Hippocampal formation (tissue), 2 donors: ENCODE results near the gene PCYT1A.
"Not testable (repeated sequence)": the region's sequence is repeated elsewhere in the genome, so short reads cannot be mapped to it uniquely, and the experiment has no call there.

Source experiments
- DNase-seq, 2 donors: peaks; one replicate each; lab custom pipeline; 2025; lab: John Stamatoyannopoulos, UW

PCYT1A gene

DNA sequence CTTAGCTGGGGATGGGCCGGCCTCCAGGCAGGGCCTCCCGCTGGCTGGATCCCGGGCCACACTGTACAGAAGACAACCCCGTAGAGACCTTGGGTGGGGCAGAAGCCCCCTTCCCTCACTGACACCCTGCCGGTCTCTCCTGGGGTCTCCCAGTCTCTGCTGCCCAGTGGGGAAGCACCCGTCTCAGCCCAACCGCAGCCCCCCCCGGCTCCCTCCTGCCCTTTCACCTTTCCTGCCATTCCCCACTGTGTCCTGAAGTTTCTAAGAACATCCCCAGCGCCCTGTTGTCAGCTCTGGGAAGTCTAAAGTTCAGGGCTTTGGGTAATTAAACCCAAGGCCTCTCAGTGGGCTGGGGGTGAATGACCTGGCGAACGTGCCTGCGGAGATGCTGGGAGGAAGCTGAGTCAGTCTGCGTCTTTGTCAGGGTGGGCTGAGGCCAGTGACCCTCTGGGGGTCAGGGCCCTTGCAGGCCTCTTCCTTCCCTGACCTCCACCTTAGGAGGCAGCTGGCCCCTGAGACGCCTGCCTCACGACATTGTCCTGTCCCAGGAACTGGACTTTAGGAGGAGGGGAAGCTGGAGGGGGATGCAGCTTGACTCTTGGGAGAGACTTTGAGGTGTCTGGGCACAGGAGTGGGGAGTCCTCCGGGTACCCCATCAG, 72.6 kb downstream of the PCYT1A start:
- no peak for DNase-seq

DNA sequence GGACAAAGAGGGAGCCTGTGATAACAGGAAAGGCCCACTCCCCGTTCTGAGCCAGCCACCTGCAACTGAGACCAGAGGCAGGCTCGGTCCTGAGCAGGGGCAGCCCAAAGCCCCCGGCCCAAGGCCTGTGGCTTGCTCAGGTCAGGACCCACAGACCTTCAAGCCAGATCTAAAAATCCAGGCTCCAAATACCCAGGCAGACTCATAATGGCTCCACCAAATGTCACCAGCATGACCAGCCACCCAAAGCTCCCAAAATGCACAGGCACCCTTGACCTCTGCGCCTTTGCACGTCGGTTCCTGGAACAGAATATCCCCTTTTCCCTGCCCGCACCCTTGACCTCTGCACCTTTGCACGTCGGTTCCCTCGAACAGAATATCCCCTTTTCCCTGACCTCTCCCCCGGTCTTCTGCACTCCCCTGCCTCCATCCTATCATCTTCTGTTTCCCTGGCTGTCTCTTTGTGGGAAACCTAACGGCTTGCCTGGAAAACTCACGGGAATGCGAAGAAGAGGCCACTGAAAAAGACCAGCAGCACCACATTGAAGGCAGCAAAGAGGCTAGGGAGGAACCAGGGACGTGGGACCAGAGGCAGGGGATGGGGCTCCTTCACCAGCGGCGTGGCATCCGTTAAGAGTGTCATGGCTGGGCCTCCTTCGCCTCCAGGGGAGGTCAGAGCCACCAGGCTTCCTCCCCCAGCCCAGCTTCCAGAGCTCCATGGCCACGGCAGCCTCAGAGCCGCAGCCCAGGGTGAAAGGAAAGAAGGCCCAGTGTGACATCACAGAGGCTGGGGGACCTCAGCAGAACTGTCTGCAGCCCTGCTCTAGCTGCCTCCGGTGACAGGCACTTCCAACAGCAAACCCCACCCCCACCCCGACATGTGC, 76.6 kb downstream of the PCYT1A start, which contains the start of gene ZDHHC19:
ZDHHC19 (minus strand) TSS at position 728 of the 884 bp plus-strand sequence; CDS start at position 643, 85 bp downstream.
- no peak for DNase-seq

DNA sequence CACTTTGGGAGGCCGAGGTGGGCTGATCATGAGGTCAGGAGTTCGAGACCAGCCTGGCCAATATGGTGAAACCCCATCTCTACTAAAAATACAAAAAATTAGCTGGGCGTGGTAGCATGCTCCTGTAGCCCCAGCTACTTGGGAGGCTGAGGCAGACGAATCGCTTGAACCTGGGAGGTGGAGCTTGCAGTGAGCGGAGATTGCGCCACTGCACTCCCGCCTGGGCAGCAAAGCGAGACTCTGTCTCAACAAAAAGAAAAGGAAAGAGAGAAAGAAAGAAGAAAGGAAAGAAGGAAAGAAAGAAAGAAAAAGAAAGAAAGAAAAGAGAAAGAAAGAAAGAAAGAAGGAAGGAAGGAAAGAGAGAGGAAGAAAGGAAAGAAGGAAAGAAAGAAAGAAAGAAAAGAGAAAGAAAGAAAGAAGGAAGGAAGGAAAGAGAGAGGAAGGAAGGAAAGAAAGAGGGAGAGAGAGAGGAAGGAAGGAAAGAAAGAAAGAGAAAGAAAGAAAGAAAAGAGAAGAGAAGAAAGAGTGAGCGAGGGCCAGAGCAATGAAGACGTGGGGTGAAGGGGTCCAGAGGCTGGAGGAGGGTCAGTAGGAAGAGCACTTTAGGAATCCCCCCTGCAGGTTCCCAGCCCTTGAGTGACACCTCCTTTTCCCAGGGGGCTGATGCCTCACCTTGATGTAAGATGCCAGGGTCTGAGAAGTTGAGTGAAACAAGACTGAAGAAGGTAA, 77.4 kb downstream of the PCYT1A start:
- DNase-seq: not testable (repeated sequence)

DNA sequence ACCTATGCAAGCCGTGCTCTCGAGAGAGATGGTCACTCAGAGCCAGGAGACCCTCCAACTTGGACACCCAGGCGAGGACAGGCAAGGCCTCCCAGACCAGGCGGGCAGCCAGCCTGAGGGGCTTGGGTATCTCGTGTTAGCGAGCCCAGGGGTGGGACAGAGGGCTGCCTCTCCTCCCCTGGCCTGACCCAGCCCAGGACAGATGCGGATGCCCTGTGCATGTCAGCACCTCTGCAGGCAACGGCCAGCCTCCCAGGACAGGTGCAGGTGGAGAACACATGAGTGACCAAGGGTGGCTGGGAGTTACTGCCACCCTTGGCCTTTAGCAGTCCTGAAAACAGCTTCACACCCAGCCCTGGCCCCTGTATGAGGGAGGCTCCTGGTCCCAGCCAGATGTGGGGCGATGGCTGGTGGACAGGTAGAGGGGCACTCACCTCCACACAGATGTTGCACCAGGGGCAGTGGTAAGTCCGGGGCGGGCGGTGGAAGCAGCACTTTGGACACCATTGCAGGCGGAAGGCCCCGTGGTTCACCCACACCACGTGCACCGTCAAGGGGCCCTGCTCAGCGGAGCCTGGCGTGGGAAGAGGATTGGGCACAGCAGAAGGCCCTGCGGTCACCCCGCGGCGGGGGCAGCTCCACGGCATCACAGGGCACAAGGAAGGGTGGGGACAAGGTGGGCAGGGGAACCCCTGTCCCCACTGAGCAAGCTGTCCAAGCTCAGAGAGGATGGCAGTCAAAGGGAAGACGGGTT, 78.4 kb downstream of the PCYT1A start:
- no peak for DNase-seq

DNA sequence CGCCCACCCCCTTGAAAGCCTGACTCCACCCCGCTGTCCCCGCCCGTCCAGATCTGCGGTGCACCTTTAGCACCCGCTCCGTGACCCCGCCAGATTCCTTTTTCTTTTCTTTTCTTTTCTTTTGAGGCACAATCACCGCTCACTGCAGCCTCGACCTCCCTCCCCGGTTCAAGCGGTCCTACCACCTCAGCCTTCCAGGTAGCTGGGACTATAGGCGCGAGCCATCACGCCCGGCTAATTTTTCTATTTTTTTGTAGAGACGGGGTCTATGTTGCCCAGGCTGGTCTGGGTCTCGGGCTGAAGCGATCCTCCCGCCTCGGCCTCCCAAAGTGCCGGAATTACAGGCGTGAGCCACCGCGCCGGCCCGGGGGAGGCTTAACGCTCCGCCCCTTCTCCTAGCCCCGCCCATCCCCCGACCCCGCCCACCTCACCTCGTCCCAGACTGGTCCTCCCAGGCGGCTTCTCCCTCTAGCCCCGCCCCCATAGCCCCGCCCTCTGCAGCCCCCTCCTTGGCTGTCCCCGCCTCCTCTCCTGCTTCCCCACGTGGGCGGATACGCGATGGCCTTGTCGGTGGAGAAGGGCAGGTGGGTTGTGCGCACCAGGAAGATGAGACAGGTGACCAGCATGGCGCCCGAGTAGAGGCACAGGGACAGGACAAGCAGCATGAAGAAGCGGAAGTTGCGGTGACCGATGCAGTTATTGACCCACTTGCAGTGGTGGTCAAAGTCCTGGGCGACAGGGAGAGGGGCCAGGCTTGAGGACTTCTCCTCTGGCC, 79.5 kb downstream of the PCYT1A start:
- DNase-seq: no peak

DNA sequence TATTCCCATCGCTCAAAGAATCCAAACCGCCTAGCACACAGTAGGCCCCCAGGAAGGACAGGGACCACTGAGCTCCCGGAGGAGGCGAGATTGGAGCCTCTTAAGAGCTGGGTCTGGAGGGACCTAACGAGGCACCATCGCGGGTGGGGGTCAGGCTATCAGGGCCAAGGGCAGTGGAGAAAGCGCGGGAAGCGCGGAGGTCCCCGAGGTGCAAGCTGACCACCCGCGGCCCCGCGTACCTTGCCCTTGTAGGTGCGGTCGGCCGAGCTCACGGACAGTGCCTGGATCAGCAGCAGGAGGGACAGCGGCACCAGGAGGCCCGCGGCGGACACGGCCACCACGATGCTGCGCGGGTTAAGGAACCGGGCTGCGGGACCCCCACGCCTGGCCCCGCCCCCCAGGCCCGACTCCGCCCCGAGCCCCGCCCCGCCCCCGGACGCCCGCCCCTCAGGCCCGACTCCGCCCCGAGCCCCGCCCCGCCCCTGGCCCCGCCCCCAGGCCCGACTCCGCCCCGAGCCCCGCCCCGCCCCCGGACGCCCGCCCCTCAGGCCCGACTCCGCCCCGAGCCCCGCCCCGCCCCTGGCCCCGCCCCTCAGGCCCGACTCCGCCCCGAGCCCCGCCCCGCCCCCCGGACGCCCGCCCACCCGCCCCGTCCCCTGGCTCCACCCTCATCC, 80.2 kb downstream of the PCYT1A start:
- no peak for DNase-seq

DNA sequence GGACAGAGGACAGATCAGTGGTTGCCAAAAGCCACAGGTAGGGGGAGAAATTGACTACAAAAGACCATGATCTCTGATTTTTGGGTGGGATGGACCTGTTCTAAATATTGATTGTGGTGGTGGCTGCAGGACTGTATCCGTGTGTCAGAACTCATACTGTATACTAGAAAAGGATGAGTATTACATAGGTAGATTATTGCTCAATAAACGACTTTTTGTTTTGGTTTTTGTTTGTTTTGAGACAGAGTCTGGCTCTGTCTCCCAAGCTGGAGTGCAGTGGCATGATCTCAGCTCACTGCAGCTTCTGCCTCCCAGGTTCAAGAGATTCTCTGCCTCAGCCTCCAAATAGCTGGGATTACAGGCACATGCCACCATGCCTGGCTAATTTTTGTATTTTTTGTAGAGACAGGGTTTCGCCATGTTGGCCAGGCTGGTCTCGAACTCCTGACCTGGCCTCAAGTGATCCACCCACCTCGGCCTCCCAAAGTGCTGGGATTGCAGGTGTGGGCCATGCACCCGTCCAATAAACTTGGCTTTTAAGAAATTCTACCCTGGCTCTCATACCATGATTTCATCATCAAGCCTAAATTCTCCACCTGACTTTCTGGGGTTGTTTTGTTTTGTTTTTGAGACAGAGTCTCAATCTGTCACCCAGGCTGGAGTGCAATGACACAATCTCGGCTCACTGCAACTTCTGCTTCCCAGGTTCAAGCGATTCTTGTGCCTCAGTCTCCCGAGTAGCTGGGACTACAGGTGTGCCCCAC, 81.9 kb downstream of the PCYT1A start:
- not testable (repeated sequence) for DNase-seq

DNA sequence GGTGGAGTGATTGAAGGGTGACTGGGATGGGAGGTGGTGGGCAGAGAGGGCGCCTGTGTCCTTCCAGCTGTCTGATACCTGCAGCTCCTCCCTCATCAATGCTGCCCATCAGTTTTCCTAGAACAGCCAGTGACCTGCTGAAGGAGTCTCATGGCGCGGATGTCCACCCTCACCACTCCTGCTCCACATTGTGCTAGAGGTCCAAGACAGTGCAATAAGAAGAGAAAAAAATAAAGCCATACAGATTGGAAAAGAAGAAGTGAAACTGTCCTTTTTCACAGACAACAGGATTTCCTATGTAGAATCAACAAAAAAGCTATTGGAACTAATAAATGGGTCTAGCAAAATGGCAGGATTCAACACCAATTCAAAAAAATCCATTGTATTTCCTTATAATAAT, 83.7 kb downstream of the PCYT1A start:
- DNase-seq: no peak

DNA sequence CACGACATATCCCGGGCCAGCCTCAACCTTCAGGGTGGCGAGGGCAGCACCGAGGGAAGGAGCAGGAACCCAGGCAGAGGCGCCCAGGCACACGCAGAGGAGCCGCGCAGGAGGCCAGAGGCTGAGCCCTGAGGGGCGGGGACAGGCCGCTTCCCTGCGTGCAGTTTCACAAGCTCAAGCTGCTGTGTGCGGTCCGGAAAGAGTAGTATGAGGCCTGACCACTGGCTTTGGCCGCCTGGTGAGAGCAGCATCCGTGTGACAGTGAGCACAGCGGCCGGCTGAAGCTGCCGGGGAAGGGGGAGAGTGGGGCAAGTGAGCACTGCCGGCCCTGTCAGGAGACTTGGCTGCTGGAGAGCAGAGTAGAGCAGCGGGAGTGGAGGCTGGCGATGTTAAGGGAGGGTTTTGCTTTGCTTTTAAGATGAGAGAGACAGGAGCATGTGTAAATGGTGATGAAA, 85.0 kb downstream of the PCYT1A start:
- DNase-seq: peak in 1 of 2 donors; percentile 21

DNA sequence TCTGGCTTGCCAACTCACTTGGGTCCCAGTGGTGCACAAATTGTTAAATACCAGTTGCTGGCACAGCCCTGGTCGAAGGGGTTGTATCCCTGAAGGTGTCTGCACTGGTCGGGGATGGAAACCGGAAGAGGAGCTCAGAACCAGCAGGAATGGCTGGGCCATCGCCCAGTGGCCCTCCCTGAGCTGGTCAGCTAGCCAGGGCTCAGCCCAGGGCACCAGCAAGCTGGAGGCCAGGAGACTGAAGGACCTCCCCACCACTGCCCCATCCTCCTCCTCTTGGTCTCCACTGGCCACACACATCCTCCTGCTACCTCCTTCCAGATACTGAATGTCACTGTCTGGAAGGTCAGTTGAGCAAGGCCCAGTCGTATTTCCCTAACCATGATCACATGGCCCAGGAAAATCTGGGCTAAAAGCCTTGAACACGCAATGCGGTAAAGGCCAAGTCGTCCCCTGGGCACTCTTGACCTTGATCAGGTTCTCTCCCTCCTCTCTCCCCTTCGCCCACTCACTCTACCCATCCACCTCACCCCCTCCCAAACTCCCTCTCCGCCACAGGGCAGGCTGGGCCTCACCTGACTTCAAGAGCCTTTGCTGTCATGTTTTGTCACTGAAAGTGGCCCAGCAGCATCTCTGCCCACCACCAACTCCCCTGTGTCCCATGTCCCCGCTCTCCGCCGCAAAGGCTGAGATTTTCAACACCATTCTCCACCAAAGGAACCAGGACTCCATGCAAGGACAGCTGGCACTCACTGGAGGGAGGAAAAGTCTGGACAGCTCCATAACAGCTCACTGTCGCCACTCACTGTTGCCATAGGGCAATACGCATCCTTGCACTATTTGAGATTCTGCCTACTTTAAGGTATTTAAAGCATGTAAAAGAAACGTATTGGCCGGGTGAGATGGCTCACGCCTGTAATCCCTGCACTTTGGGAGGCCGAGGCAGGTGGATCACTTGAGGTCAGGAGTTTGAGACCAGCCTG, 88.5 kb downstream of the PCYT1A start:
- DNase-seq: no peak

DNA sequence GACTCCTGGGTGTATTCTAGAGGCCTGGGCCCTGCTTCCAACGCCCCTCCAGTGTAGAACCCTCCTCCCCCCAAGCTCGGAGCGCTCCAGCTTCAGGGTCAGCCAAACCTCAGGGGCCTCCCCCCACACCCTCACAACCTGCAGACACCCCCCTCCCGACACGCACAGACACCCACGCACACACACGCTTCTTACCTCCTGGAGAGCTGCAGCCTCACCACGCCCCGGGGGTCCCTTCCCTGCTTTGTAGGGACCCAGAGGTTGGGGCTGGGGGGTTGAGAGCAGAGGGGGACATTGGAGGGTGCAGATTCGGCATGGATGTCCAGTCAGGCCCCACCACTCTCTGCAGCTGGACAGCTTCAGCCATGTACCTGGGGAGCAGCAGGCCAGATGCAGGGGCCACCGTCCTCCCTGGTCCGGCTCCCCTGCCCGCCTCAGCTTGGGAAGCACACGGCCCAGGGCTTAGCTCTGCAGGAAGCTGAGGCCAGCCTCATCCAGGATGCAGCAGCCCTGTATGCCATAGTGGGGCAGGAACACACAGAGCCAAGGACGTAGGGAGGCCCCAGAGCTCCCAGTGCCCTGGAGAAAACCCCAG, 89.3 kb downstream of the PCYT1A start:
- DNase-seq: no peak

DNA sequence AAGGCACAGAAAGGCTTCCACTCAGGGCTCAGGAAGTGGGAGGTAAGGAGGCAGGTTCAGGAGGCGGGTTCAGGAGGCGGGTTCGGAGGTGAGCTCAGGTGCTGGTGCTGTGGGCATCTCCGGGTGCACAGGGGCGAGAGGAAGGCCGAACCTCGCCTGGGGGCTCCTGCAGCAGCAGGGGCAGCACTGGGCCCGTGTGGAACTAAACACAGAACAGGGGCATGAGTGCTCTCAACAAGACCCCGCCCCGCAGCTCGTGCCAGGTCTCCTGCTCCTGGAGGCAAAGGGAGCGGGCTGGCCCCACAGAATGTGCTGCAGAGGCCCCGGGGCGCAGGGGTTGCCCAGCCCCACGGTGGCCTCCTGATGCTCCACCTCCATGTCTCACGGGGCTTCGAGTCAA, 90.0 kb downstream of the PCYT1A start:
- DNase-seq: no peak

DNA sequence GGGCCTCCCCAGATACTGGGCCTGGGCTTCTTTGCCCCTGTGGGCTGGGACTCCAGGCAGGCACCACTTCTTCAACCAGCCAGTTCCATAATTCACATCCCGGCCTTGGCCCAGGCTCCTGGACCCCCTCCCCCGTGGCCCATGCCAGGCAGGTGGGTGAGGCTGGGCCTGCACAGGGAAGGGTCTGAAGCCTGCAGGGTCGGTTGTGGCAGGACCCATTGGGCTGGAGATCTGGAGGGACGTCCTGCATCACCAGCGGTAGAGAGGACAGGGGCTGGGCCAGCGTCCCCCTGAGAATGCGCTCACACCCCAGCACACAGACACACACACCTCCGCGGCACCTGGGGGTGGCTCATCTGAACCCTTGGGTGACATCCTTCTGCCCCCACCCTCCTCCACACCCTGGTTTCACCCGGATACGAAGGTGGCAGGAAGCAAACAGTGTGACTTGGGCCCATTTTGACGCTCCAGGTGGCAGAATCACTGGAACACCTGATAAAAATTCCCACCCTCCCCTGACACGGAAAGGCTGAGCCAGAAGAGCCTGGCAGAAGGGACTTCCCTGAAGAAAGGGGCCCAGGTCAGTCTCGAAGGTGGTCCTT, 91.8 kb downstream of the PCYT1A start:
- DNase-seq: no peak

DNA sequence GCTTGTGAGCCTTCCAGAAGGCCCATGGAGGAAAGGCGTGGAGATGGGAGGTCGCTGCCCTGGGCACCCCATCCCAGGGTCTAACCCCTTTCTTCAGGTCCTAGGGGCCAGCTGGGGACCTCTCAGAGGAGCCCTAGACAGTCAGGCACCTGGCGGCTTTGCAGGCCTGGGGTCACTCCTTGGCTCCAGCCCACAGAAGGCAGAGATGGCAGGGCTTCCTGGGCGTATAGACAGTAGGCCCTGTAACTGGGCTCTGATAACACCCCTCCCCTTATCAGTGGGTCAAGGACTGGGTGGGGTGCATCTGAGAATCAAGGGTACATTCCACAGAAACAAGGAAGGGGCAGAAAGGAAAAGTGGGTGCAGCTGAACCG, 93.0 kb downstream of the PCYT1A start:
- DNase-seq: no peak

DNA sequence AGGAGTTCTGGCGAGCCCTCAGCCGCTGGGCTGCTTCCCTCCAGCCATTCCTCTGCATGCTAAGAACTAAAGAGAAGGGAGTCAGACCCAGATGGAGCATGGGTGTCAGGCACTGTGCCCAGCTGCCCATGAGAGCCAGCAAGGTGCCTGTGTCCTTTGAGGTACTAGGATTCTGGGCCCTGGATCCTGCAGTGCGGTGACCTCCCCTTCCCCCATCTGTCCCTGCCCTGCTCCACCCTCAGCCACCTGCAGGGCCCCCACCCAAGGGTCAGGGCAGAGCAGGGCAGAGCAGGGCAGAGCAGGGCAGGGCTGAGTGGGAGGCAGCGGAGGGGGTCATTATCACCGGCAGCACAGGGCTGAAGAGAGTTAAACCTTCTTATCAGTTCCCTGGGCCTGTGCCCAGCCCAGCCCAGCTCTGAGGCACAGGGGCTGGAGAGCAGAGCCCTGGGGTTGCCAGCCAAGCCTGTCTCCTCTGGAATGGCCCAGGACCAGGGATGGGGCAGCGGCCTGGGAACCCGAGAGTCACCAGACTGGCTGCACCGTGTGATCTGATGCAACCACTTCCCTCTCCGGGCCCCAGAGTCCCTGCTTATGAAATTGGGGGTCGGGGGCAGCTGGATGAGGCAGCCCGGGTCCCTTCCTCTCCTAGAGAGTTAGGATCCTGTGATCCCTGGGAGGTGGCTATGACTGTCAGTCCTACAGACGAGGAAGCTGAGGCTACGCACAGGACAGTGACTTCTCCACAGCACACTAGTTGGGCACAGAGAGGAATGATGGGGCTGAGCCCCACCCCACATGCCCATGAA, 93.6 kb downstream of the PCYT1A start:
- DNase-seq: no peak

DNA sequence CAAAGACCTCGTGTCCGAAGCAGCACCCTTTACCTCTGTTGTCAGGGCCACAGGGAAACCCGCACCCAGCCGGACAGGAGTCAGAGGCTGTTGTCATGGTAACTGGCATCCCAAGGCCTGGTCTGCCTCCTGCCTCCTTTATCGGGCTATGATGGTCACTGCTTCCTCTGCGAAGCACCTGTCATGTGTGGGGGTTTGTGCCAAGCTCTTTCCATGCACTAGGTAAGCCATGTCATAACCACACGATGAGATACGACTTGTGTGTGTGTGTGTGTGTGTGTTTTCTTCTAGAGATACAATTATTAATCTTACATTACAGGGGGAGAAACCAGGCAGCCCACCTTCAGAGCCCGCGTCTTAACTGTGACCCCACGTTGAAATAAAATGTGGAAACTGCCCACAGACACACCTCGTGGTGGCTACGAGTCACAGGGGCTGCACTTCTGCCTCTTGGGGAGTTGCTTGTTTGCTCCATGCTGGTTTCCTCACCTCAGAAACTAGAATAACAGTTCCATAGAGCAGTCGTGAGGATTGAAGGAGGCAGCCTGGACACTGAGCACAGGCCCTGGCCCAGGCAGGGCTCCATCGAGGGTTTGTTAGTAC, 94.3 kb downstream of the PCYT1A start:
- DNase-seq: no peak
